OCI-LY7 (cell line): ENCODE data around the gene SLC13A2. TPM values are rescaled to one million over a fixed set of nuclear protein-coding genes. Genes with fewer than 3 reads are reported as not detected.
"Not testable (repeated sequence)": the region's sequence is repeated elsewhere in the genome, so short reads cannot be mapped to it uniquely, and the experiment has no call there.

Experiments used
- BruUV-seq: library from RNA; stranded (reverse); fragments of 400-500 nt; replicated peaks from 2 replicates; lab custom pipeline; 2021; lab: Mats Ljungman, UMichigan
- CTCF ChIA-PET: fragments of 300-600 bp; sonication (Branson Sonifier 250); formaldehyde crosslinking; loops from one replicate; lab custom pipeline; 2022; ENCODE audit warnings: antibody characterized with exemption; ENCODE audit not compliant: unreplicated experiment; lab: Charles Lee
- POLR2A ChIA-PET: fragments of 300-600 bp; sonication (Branson Sonifier 250); formaldehyde crosslinking; loops from one replicate; lab custom pipeline; 2022; ENCODE audit warnings: antibody characterized with exemption; lab: Charles Lee
- DNase-seq: peaks from one replicate; pipeline ENCODE4 v3.0.0-alpha.2; 2015; ENCODE audit warnings: low spot score
- H2AFZ ChIP-seq: fragments of 200-600 bp; sonication (generic), shearing (Covaris generic); 2 replicates; pipeline ENCODE4 v1.6.1; 2014; ENCODE audit warnings: mild to moderate bottlenecking, antibody characterized with exemption, low read length, moderate library complexity
- H3K27ac ChIP-seq: fragments of 200-600 bp; sonication (generic); 2 replicates; pipeline ENCODE4 v1.5.1; 2014; ENCODE audit warnings: mixed run types, low read depth, mild to moderate bottlenecking, moderate library complexity, low read length, inconsistent platforms; ENCODE audit not compliant: poor library complexity, severe bottlenecking
- H3K36me3 ChIP-seq: fragments of 200-600 bp; sonication (generic); 2 replicates; pipeline ENCODE4 v1.6.1; 2014; ENCODE audit warnings: mild to moderate bottlenecking, antibody characterized with exemption, low read length, moderate library complexity, mixed read lengths; ENCODE audit not compliant: insufficient read depth
- H3K4me1 ChIP-seq: fragments of 200-600 bp; sonication (generic); 2 replicates; pipeline ENCODE4 v1.5.1; 2014; ENCODE audit warnings: mild to moderate bottlenecking, low read length; ENCODE audit not compliant: insufficient read depth, poor library complexity, severe bottlenecking
- H3K4me2 ChIP-seq: fragments of 200-600 bp; sonication (generic); 2 replicates; pipeline ENCODE4 v1.6.1; 2014; ENCODE audit warnings: mild to moderate bottlenecking, low read length
- H3K4me3 ChIP-seq: fragments of 200-600 bp; sonication (generic); 2 replicates; pipeline ENCODE4 v1.5.1; 2014; ENCODE audit warnings: mild to moderate bottlenecking, low read depth, low read length; ENCODE audit not compliant: poor library complexity, severe bottlenecking
- H3K79me2 ChIP-seq: fragments of 200-600 bp; sonication (generic); 2 replicates; pipeline ENCODE4 v1.6.1; 2016; ENCODE audit warnings: low read depth, mild to moderate bottlenecking, low read length, moderate library complexity, mixed read lengths; ENCODE audit not compliant: insufficient read depth
- H3K9me2 ChIP-seq: fragments of 200-600 bp; sonication (generic); 2 replicates; pipeline ENCODE4 v1.6.1; 2016; ENCODE audit warnings: mild to moderate bottlenecking, low read length, mixed read lengths; ENCODE audit not compliant: insufficient read depth
- H3K9me3 ChIP-seq: fragments of 200-600 bp; sonication (generic); 2 replicates; pipeline ENCODE4 v1.6.1; 2014; ENCODE audit warnings: mild to moderate bottlenecking, mixed run types, low read length, mixed read lengths
- H4K20me1 ChIP-seq: fragments of 200-600 bp; sonication (generic); 2 replicates; pipeline ENCODE4 v1.6.1; 2014; ENCODE audit warnings: mild to moderate bottlenecking, antibody characterized with exemption, low read length, moderate library complexity, mixed read lengths; ENCODE audit not compliant: insufficient read depth
- EZH2phosphoT487 ChIP-seq: fragments of 200-600 bp; sonication (generic); IDR thresholded peaks from 2 replicates; pipeline ENCODE4 v1.6.1; 2018; ENCODE audit warnings: low read depth, borderline replicate concordance, mild to moderate bottlenecking, mixed run types, antibody characterized with exemption, low read length, moderate library complexity, mixed read lengths
- intact Hi-C: fragments of 100-400 bp; cut with micrococcal nuclease; formaldehyde crosslinking; loops from one replicate; pipeline ENCODE4 v1.10.0; 2022; ENCODE audit not compliant: unreplicated experiment
- total RNA-seq, 2 experiments: library from RNA; depleted of rRNA in 1 of 2; stranded (reverse); fragments of >200 nt in 1 of 2; shearing (Covaris generic) in 1 of 2; gene quantifications; 2 replicates each; pipeline ENCODE4 v1.2.3, GENCODE V29; 2014 to 2022
- TF ChIP-seq, protein P1 (sequence below): fragments of 200-600 bp; sonication (generic); conservative IDR thresholded peaks from 2 replicates; pipeline ENCODE4 v1.5.1; 2014; ENCODE audit warnings: mild to moderate bottlenecking, antibody characterized with exemption, low read length, moderate library complexity, mixed read lengths

The SLC13A2 gene
- total RNA-seq, 2 experiments from 2014 or later, result not detected

DNA sequence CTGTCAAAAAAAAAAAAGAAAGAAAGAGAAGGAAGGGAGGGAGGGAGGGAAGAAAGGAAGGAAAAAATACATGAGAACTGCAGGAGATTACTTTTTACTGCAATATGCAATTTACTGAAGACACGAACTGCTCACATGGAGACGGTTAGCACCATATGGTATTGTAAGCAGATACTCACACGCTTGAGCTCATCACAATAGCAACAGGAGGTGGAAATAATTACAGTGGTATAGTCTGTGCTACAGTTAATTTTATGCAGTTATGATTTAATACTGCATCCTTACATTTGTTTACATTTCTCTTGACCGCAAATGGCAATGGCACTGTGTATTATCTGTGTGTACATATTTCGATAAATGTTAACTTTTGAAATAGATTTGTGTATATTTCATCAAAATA is 46.1 kb upstream of the SLC13A2 start:
- POLR2A ChIA-PET, result interaction anchor here (0.7 kb wide), 1 partner anchor 918 kb away, joined by 4 read pairs; no protein-coding TSS in a partner anchor
- H3K36me3 ChIP-seq, result no peaks in the 10 kb centered on the region
- no TSS peak for BruUV-seq
- H4K20me1 ChIP-seq, result no peaks in the 10 kb centered on the region
- H3K9me2 ChIP-seq, result no peaks in the 10 kb centered on the region
- H3K27ac ChIP-seq, result no peak overlapping the region
- H3K9me3 ChIP-seq, result no peaks in the 10 kb centered on the region
- no peak overlapping the region for H3K4me2 ChIP-seq
- DNase-seq, result no peak
- no peak for TF ChIP-seq EZH2phosphoT487
- TF ChIP-seq, protein P1, sequence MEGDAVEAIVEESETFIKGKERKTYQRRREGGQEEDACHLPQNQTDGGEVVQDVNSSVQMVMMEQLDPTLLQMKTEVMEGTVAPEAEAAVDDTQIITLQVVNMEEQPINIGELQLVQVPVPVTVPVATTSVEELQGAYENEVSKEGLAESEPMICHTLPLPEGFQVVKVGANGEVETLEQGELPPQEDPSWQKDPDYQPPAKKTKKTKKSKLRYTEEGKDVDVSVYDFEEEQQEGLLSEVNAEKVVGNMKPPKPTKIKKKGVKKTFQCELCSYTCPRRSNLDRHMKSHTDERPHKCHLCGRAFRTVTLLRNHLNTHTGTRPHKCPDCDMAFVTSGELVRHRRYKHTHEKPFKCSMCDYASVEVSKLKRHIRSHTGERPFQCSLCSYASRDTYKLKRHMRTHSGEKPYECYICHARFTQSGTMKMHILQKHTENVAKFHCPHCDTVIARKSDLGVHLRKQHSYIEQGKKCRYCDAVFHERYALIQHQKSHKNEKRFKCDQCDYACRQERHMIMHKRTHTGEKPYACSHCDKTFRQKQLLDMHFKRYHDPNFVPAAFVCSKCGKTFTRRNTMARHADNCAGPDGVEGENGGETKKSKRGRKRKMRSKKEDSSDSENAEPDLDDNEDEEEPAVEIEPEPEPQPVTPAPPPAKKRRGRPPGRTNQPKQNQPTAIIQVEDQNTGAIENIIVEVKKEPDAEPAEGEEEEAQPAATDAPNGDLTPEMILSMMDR, result no peak
- H3K4me1 ChIP-seq, result no peaks in the 10 kb centered on the region
- H3K4me3 ChIP-seq, result no peak overlapping the region
- H3K79me2 ChIP-seq, result no peaks in the 10 kb centered on the region
- intact Hi-C loops, result no loop called here
- CTCF ChIA-PET, result no interaction called here
- H2AFZ ChIP-seq, result no peak overlapping the region

DNA sequence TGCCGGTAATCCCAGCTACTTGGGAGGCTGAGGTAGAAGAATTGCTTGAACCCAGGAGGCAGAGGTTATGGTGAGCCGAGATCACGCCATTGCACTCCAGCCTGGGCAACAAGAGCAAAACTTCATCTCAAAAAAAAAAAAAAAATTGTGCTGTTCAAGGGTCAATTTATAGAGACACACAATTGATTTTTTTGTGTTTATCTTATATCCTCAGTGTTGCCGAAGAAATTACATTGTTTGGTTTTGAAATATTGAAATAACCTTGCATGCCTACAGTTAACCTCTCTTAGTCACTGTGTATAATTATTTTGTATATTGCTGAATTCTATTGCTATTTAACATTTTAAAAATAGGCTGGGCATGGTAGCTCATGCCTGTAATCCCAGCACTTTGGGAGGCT is 45.5 kb upstream of the SLC13A2 start:
- H3K9me2 ChIP-seq, intact Hi-C loops, DNase-seq, H3K4me3 ChIP-seq, H3K9me3 ChIP-seq, H3K36me3 ChIP-seq, H3K4me1 ChIP-seq, H2AFZ ChIP-seq, POLR2A ChIA-PET, H3K4me2 ChIP-seq, H4K20me1 ChIP-seq, CTCF ChIA-PET, H3K79me2 ChIP-seq, H3K27ac ChIP-seq, BruUV-seq: not testable (repeated sequence)

DNA sequence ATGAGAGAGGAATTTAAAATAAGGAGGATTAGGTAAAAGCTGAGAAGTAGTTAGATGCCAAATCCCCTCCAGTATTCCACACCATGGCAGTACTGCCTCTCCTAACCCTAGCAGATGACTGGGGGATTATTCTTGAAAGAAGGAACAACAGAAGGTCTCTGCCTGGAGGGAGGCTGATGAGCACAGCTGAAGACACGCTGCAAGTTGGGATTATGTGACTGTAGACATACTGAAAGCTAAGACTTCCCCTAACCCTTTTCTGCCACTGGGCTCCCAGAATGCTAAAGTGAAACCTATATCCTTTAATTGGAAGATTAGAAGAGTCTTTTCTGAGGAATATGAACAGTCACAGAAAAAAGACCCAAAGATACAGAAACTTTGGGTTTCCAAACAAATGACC is 39.7 kb upstream of the SLC13A2 start:
- Histone ChIP-seq H3K4me3 (no peak overlapping the region), H3K79me2 (no peaks in the 10 kb centered on the region), H3K9me3 (no peaks in the 10 kb centered on the region), H3K9me2 (no peaks in the 10 kb centered on the region), H4K20me1 (no peaks in the 10 kb centered on the region), H3K4me1 (no peaks in the 10 kb centered on the region), H3K36me3 (no peaks in the 10 kb centered on the region), H3K4me2 (no peak overlapping the region), H3K27ac (no peak overlapping the region), H2AFZ (no peak overlapping the region)
- no peak for DNase-seq
- intact Hi-C loops, result no loop called here
- TF ChIP-seq, protein P1, result no peak
- TF ChIP-seq EZH2phosphoT487, result no peak
- CTCF ChIA-PET, result no interaction called here
- POLR2A ChIA-PET, result no interaction called here
- no TSS peak for BruUV-seq

DNA sequence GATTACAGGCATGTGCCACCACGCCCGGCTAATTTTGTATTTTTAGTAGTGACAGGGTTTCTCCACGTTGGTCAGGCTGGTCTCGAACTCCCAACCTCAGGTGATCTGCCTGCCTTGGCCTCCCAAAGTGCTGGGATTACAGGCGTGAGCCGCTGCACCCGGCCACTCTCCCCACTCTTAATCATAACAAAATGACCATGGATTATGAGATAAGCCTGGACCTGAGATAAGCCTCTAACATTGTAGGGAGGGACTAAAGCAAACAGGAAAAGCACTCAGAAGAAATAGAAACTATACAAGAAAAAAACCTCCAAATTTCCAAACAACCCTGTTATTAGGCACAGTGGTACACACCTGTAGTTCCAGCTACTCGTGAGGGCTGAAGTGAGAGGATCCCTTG is 39.1 kb upstream of the SLC13A2 start:
- BruUV-seq, intact Hi-C loops, H3K4me2 ChIP-seq, H3K27ac ChIP-seq, POLR2A ChIA-PET, CTCF ChIA-PET, H4K20me1 ChIP-seq, DNase-seq, H3K79me2 ChIP-seq, H3K9me2 ChIP-seq, H3K9me3 ChIP-seq, H3K36me3 ChIP-seq, H3K4me3 ChIP-seq, H2AFZ ChIP-seq, H3K4me1 ChIP-seq: not testable (repeated sequence)
